HG03378 (cell line): ENCODE results near the gene ATG16L1.

Experiments used
- ATAC-seq: cut with Tn5 transposase; IDR thresholded peaks from one replicate; pipeline ENCODE4 v1.9.1; 2021; ENCODE audit warnings: mild to moderate bottlenecking, moderate library complexity; ENCODE audit not compliant: unreplicated experiment

The ATG16L1 gene

DNA sequence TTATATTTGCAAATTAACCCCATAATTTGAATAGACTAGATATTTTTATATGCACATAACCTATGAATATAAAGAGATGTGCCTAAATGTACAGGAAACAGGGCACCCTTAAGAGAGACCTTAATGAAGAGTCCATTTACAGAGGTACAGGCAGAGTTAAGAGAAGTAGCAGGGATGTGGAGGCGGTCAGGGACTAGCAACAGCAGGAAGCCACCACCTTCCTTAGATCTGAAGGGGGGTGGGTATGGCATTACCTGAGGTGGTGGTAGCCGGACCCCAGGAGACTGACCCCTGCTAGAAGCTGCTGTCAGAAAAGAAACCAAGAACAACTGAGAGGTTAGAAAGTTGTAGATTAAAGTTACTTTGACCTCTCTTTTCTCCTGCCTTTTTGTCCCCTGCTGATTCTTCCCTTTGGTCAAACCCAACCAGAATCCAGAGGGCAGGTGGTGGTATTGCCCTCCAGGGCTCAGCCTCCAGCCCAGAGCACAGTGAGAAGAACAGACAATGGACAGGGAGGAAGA is 24.9 kb upstream of the ATG16L1 start:
- ATAC-seq, result no peak

DNA sequence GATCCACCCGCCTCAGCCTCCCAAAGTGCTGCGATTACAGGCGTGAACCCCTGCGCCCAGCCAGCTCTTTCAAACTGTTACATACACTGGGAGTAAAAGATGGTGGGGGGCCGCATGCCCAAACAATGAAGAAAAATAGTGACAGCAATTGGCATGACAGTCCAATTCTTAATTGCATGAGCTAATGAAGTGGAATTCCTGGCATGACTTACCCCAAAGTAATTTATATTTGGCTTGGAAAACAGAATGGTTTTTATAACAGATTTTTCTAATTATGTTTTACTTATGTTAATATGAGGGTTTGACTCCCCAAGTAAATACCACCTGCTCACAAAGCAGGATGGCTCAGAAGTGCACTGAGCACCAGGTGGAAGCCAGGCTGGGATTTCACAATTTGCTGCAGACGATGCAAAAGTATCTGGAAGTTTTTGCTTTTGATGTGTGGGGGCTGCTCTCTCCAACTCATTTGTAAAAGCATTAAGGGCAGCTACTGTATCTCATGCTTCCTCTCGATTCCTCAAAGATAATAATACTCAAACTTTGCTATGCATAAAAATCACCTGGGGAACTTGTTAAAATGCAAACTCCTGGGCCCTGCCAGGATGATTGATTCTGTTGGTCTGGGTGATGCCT is 24.0 kb upstream of the ATG16L1 start:
- no peak for ATAC-seq

DNA sequence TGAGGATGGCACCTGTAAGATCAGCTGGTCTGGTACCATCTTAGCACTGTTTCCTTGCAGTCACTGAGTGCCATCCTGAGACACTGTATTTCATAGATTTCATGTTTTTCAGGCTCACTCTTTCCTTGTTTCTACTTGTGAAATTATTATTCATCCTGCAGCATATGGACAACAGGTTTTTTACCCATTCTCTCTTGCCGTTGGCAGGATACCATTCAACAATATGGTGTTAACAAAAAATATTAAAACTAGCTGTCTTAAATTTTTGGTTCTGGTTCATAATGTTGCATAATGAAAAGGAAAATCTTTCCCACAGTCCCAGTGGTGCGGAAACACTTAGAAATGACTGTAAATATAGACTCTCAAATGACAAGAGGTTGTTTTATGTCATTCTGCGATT is 23.1 kb upstream of the ATG16L1 start:
- no peak for ATAC-seq

DNA sequence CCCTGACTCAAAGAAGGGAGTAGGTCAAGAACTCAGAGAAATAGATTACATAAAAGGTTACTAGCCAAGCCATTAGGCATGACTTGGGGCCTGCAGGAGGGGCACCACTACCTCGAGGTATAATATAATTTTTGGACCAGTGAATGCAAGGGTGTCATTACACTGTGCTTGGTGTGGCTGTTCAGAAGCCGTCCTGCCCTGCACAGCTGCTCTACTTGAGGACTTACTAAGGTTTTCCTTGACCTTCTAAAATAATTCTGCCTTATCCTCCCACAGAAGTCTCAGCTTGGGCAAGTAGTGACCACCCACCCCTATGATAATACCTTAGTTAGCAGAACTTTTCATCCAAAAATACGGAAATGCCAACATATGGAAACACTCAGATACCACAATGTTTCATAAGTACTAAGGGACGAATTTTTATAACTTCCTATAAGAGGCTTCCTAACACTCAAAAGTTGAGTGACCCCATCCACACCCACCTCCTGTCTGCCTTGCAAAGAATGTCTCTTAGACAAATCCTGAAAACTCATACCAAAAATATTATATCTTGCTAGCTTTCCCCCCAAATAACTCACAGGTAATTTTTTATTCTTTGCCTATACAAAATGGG is 17.7 kb upstream of the ATG16L1 start:
- no peak for ATAC-seq

DNA sequence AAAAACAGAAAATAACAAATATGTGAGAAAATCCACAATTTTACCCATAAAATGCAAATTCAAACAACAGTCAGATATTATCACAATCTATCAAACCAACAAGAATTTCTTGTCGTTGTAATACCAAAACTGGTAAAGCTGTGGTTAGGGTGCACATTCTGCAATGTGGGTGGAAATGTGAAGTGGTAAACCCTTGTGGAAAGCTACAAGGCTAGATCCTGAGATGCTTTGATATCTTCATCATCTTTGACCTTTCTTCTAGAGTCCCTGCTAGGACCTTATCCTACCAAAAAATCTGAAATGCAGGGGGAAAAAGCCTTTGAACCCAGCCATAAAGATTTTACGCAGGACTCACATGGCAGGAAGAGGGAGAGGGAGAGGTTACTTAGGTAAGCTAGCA is 17.2 kb upstream of the ATG16L1 start:
- no peak for ATAC-seq

GRCh38 chr2:233234996-233235395 is 16.5 kb upstream of the ATG16L1 start:
- ATAC-seq, result no peak

GRCh38 chr2:233235977-233236376 is 15.5 kb upstream of the ATG16L1 start:
- ATAC-seq, result no peak

- no peak for ATAC-seq
These were observed 14.5 kb upstream of the ATG16L1 start for GRCh38 chr2:233236820-233237589.

DNA sequence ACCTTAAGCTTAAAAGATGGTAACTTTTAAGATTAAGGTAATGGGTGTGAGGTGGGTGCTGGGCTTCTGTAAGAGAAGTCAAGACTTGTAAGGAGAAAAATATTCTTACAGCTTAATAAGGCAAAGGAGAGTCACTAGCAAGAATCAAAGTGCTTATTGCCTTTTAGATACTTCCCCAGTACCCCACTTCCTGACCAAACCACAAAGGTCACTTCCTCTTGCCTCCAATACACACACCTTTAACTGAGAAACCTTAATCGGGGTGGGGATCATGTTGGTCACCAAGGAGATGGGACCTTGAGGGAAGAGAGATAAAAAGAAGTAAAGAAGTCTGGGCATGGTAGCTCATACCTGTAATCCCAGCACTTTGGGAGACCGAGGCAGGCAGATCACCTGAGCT is 10.6 kb upstream of the ATG16L1 start:
- no peak for ATAC-seq

GRCh38 chr2:233241803-233242202 is 9.7 kb upstream of the ATG16L1 start:
- ATAC-seq, result no peak

DNA sequence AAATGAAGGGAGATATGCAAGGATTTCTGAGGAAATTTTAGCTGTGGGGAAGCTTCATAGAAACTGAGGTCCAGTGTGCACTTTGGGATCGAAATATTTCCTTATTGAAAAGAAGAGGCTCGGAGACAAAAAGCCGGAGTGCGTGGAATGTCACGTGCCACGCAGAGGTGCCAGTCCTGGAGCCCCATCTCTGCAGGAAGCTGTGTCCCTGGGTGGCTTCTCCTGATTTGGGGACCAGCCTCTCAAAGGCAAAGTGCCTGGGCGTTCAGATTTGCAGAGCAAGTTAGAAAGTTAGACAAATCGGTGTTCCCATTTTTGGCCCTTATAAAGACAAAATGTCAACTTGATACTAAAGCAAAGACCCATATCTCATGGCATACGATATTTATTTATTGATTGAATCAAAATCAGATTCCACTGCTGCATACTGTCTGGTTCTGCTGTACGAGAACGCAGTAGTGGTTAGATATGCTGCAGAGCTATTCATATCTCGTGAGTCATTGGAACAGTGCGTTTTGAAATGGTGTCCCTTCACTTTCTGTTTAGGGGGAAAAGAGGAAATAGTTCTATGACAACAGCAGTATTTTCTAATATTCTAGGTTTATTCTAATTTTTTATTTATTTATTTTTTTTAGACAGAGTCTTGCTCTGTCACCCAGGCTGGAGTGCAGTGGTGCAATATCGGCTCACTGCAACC is 9.1 kb upstream of the ATG16L1 start:
- no peak for ATAC-seq

DNA sequence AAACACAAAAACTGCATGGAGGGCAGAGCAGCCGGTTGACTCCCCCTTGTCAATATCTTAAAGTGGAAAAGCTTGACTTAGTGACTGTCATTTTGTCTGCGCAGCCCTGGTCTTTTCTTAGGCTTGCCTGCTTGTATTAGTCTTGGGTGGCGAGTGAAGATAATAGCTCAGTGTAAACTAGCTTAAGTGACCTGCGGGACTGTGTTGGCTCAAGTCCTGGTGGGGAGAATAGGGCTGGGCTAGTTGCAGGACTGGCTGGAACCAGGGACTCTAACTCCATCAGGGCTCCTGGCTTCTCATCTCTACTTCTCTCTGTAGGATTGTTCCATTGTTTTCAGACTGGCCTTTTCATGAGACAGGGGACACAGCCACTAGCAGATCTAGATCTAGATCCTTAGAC is 8.1 kb upstream of the ATG16L1 start:
- no peak for ATAC-seq

DNA sequence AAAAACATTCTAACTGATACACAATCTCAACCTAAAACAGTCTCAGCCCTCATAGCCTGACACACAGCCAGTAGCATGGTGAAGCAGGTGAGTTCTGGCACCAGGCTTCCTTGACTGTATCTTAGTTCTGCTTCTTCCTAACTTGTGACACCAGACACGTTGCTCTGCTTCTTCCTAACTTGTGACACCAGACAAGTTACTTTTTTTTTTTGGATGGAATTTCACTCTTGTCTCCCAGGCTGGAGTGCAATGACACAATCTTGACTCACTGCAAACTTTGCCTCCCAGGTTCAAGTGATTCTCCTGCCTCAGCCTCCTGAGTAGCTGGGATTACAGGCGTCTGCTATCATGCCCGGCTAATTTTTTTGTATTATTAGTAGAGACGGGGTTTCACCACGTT is 6.7 kb upstream of the ATG16L1 start:
- ATAC-seq, result no peak

GRCh38 chr2:233245406-233245805 is 6.1 kb upstream of the ATG16L1 start:
- no peak for ATAC-seq

DNA sequence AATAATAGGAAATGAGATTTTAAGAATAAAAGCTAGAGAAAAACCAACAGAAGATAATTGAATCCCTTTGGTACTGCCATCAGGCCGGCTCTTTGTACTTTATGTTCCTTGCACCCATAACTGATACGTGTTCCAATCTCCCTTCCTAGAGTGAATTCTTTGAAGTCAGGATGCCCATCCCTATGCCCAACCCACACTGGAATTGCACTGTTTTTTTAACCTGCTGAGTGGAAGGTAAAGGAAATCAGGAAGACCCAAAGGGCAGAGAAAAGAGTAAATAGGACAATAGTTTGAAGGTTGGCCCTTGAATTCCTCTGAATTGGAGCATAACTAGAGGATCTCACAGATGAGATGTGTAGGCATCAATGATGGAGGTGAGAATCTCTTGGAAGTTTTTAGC is 4.4 kb upstream of the ATG16L1 start:
- no peak for ATAC-seq

DNA sequence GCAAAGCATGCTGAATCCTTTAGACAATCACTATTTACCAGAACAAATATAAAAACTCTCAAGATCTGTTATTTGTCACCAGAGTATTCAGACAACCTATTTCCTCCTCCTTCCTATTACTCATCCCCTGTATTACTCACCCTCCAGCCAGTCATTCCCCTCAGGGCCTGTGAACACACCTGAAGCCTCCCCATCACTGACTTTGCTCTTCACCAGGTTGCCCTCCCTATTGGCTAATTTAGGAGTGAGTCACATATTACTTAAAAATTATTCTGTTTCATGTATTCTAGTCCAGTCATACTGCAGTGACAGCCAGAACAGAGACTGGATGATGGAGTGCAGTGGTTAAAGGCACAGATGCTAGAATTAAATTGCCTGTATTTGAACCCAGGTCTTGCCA is 3.7 kb upstream of the ATG16L1 start:
- ATAC-seq, result no peak

GRCh38 chr2:233248999-233249398 is 2.5 kb upstream of the ATG16L1 start:
- ATAC-seq, result no peak

GRCh38 chr2:233250568-233250967 is 905 bp upstream of the ATG16L1 start:
- no peak for ATAC-seq

- peak; percentile 22 for ATAC-seq
These were observed 528 bp upstream of the ATG16L1 start for GRCh38 chr2:233250985-233251305.

- no peak for ATAC-seq
These were observed 754 bp downstream of the ATG16L1 start for GRCh38 chr2:233252227-233252626.

- ATAC-seq, result no peak
These were observed 3.7 kb downstream of the ATG16L1 start for GRCh38 chr2:233255151-233255550.

DNA sequence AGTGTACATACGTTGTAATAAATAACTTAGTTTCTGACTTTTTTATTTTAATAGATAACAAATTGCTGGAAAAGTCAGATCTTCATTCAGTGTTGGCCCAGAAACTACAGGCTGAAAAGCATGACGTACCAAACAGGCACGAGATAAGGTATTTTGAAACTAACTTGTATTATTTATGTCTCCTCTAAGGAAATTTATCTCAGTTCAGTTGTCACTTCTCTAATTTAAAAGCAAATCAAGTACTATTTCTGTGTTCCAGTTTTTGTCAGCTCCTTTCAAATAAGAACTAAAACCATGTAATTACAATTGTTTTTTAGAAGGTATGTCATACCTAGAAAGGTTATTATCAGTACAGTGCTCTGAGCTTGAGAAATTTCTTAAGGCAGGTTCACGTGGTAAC is 4.6 kb downstream of the ATG16L1 start:
- ATAC-seq, result no peak
